Neutrophil (primary cell): Measurements from ENCODE around the gene PRR3.
A peak's percentile ranks its signal among the peaks of the same experiment; 100 is the strongest.

Source experiments
- H3K27ac ChIP-seq: fragments of 200-600 bp; sonication (generic); 2 replicates; pipeline ENCODE4 v1.5.1; 2016; ENCODE audit warnings: mild to moderate bottlenecking, moderate library complexity
- H3K27me3 ChIP-seq: fragments of 200-600 bp; sonication (generic); 2 replicates; pipeline ENCODE4 v1.6.0; 2016; ENCODE audit warnings: mild to moderate bottlenecking
- H3K36me3 ChIP-seq: fragments of 200-600 bp; sonication (generic); 2 replicates; pipeline ENCODE4 v1.5.1; 2017
- H3K4me1 ChIP-seq, 2 experiments: fragments of 200-600 bp in 1 of 2; sonication (generic) in 1 of 2; 1 replicate in 1 of 2; 2 replicates in 1 of 2; pipeline versions ENCODE4 v1.5.1 to v1.6.1; 2013 to 2016; ENCODE audit warnings: low read depth in 1 of 2, low read length in 1 of 2, mild to moderate bottlenecking in 1 of 2, moderate library complexity in 1 of 2; ENCODE audit not compliant: control insufficient read depth in 1 of 2, insufficient read depth in 1 of 2
- H3K4me3 ChIP-seq, 2 experiments: fragments of 200-600 bp in 1 of 2; sonication (generic) in 1 of 2; 1 replicate in 1 of 2; 2 replicates in 1 of 2; pipeline ENCODE4 v1.5.1; 2013 to 2016; ENCODE audit warnings: low read depth in 1 of 2, low read length in 1 of 2, mild to moderate bottlenecking in 1 of 2, moderate library complexity in 1 of 2
- H3K9me3 ChIP-seq: fragments of 200-600 bp; sonication (generic); 2 replicates; pipeline ENCODE4 v1.5.1; 2016
- TF ChIP-seq, protein P1 (sequence below): fragments of 200-600 bp; sonication (generic); IDR thresholded peaks from 2 replicates; pipeline ENCODE4 v1.5.1; 2016; ENCODE audit warnings: antibody characterized with exemption

PRR3 gene

DNA sequence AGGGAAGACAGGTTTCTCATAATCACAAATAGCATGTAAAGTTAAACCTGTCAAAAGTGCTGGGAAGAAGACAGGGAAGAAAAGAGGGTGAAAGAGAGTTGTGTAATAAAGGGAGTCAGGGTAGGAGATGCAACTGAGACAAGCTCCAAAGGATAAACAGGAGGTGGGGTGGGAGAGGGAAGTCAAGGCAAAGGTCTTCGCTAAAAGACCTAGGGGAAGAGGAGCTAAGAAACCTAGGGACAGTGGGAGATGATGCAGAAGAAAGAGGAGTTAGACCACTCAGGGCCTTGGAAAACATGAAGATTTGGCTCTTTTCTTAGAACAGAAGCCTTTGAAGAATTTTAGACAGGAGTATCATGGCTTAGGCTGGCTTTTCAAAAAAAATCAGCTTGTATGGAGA, 7.0 kb downstream of the PRR3 start:
- H3K9me3 ChIP-seq = no peaks in the 10 kb centered on the region
- H3K27ac ChIP-seq = no peak overlapping the region
- peaks cover 11% of the 10 kb centered on the region for H3K36me3 ChIP-seq
- TF ChIP-seq, protein P1, sequence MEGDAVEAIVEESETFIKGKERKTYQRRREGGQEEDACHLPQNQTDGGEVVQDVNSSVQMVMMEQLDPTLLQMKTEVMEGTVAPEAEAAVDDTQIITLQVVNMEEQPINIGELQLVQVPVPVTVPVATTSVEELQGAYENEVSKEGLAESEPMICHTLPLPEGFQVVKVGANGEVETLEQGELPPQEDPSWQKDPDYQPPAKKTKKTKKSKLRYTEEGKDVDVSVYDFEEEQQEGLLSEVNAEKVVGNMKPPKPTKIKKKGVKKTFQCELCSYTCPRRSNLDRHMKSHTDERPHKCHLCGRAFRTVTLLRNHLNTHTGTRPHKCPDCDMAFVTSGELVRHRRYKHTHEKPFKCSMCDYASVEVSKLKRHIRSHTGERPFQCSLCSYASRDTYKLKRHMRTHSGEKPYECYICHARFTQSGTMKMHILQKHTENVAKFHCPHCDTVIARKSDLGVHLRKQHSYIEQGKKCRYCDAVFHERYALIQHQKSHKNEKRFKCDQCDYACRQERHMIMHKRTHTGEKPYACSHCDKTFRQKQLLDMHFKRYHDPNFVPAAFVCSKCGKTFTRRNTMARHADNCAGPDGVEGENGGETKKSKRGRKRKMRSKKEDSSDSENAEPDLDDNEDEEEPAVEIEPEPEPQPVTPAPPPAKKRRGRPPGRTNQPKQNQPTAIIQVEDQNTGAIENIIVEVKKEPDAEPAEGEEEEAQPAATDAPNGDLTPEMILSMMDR = no peak
- no peak overlapping the region for H3K4me3 ChIP-seq
- no peaks in the 10 kb centered on the region for H3K4me1 ChIP-seq
- no peaks in the 10 kb centered on the region for H3K27me3 ChIP-seq

DNA sequence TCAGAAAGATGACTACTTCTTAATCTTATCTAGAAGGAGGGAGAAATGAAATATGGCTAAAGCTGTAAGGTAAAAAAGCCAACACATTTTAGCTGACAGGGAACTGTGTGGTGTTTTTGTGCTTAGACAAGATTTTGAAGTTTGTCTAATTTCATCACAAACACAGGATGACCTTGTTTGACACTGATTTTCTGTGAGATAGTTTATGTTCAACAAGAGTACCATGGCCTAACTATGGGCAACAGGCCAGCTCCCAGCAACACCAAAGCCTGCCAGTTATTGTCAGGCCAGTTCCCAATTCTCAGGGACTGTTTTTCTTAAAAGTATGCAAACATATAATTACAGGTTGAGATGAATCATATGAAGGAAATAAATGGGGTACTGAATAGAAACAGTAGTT, 8.7 kb downstream of the PRR3 start:
- TF ChIP-seq, protein P1 = no peak
- peaks cover 11% of the 10 kb centered on the region for H3K36me3 ChIP-seq

DNA sequence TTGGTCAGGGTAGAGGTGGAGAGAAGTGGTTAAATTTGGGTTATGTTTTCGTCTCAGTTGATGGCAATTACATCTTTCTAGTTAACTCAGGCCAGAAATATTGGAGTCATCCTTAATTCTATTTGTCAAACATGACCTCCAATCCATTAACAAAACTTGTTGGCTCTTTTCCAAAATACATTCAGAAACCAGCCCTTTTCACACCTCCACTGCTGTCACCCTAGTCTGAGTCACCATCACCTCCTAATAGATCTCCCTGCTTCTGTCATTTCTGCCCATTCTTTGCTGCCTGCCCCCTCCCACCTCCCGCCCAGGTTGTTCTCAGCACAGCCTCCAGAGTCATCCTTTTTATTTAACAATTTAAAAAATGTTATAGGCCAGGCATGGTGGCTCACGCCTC, 11.2 kb downstream of the PRR3 start:
- Histone ChIP-seq H3K4me3 (no peak overlapping the region), H3K4me1 (peaks cover 19 to 20% of the 10 kb centered on the region in 2 experiments), H3K9me3 (no peaks in the 10 kb centered on the region), H3K36me3 (peaks cover under 1% of the 10 kb centered on the region), H3K27me3 (no peaks in the 10 kb centered on the region), H3K27ac (no peak overlapping the region)
- TF ChIP-seq, protein P1 = no peak

More for the DNA sequence above, 8.7 kb downstream of the PRR3 start:
- Histone ChIP-seq H3K27ac (no peak overlapping the region), H3K4me3 (no peak overlapping the region), H3K27me3 (no peaks in the 10 kb centered on the region), H3K9me3 (no peaks in the 10 kb centered on the region), H3K4me1 (peaks cover 6 to 7% of the 10 kb centered on the region in 2 experiments)

DNA sequence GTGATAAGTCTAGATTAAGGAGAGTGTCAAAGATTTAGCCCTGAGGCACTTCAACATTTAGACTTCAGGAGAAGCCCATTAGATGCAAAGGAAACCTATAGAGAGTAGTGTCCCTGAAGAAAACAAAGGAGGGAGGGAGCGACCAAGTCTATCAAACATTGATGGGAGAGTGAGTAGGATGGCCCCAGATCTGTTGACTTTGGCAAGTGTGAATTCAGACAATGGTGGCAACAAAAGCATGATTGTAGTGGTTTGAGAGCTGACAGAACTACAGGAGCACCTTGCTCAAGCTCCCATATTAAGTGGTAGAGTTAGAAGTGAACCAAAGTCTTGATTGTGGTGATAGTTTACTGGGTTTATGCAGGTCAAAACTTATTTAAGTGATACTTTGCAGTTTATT, 13.2 kb downstream of the PRR3 start:
- Histone ChIP-seq H3K27me3 (no peaks in the 10 kb centered on the region), H3K4me3 (peak overlapping the region; percentile 90 to 92), H3K4me1 (peaks cover 19 to 20% of the 10 kb centered on the region in 2 experiments), H3K27ac (peak overlapping the region; percentile 90), H3K9me3 (no peaks in the 10 kb centered on the region), H3K36me3 (no peaks in the 10 kb centered on the region)
- TF ChIP-seq, protein P1 = no peak

DNA sequence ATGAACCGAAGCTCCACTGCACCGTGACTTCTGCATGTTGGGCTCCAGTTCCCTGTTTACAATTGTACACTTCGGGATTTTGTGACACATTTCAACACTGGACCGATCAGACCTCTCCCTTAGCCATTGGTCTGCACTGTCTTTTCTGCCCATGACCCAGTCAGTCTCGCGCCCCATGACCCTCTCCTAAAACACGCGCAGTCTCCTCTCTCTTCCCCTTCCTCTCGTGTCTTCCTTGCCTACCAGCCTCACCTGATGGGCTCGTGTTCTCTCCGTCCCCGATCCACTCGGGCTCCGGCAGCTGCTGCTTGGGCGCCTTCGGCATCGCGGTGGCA, 13.6 kb downstream of the PRR3 start:
- peak overlapping the region; percentile 90 to 92 for H3K4me3 ChIP-seq
- H3K27ac ChIP-seq = peak overlapping the region; percentile 90
- peaks cover 19 to 20% of the 10 kb centered on the region in 2 experiments for H3K4me1 ChIP-seq
- TF ChIP-seq, protein P1 = no peak
- H3K9me3 ChIP-seq = no peaks in the 10 kb centered on the region
- H3K27me3 ChIP-seq = no peaks in the 10 kb centered on the region
- no peaks in the 10 kb centered on the region for H3K36me3 ChIP-seq
